KMS-11 (cell line): ENCODE data around the gene TACR1.

Experiments used
- H2AFZ ChIP-seq: fragments of 200-600 bp; sonication (generic); 2 replicates; pipeline ENCODE4 v1.6.1; 2016; ENCODE audit warnings: antibody characterized with exemption, mixed run types, low read depth
- H3K27ac ChIP-seq: fragments of 200-600 bp; sonication (generic); 2 replicates; pipeline ENCODE4 v1.6.1; 2016; ENCODE audit warnings: mild to moderate bottlenecking, mixed run types
- H3K27me3 ChIP-seq: fragments of 200-600 bp; sonication (generic); 2 replicates; pipeline ENCODE4 v1.6.1; 2017; ENCODE audit warnings: mild to moderate bottlenecking, low read depth, mixed run types, moderate library complexity; ENCODE audit not compliant: insufficient read depth
- H3K36me3 ChIP-seq: fragments of 200-600 bp; sonication (generic); 2 replicates; pipeline ENCODE4 v1.6.1; 2017; ENCODE audit warnings: mild to moderate bottlenecking, mixed run types; ENCODE audit not compliant: insufficient read depth
- H3K4me1 ChIP-seq: fragments of 200-600 bp; sonication (generic); 2 replicates; pipeline ENCODE4 v1.6.1; 2016; ENCODE audit warnings: mild to moderate bottlenecking, low read depth, mixed run types; ENCODE audit not compliant: poor library complexity, severe bottlenecking
- H3K4me2 ChIP-seq: fragments of 200-600 bp; sonication (generic); 2 replicates; pipeline ENCODE4 v1.7.0; 2016; ENCODE audit warnings: mild to moderate bottlenecking, mixed run types
- H3K4me3 ChIP-seq: fragments of 200-600 bp; sonication (generic); IDR thresholded peaks from 2 replicates; pipeline ENCODE4 v1.6.1; 2017; ENCODE audit warnings: low read depth, low read length, mixed read lengths; ENCODE audit not compliant: insufficient read depth
- H3K79me2 ChIP-seq: fragments of 200-600 bp; sonication (generic); 2 replicates; pipeline ENCODE4 v1.6.1; 2016; ENCODE audit warnings: low read depth, mixed run types; ENCODE audit not compliant: insufficient read depth
- H3K9ac ChIP-seq: fragments of 200-600 bp; sonication (generic); 2 replicates; pipeline ENCODE4 v1.6.1; 2016; ENCODE audit warnings: mild to moderate bottlenecking, mixed run types
- H4K20me1 ChIP-seq: fragments of 200-600 bp; sonication (generic); 2 replicates; pipeline ENCODE4 v1.6.1; 2016; ENCODE audit warnings: mild to moderate bottlenecking, mixed run types; ENCODE audit not compliant: insufficient read depth
- TF ChIP-seq, protein P1 (sequence below): fragments of 200-600 bp; sonication (generic); conservative IDR thresholded peaks from 2 replicates; pipeline ENCODE4 v1.6.1; 2017; ENCODE audit warnings: low read depth, mild to moderate bottlenecking, antibody characterized with exemption, low read length, moderate library complexity, mixed read lengths

Gene TACR1

GRCh38 chr2:75076088-75076487 is 123.2 kb downstream of the TACR1 start:
- no peaks in the 10 kb centered on the region for H3K36me3 ChIP-seq
- no peaks in the 10 kb centered on the region for H3K4me1 ChIP-seq
- TF ChIP-seq, protein P1, sequence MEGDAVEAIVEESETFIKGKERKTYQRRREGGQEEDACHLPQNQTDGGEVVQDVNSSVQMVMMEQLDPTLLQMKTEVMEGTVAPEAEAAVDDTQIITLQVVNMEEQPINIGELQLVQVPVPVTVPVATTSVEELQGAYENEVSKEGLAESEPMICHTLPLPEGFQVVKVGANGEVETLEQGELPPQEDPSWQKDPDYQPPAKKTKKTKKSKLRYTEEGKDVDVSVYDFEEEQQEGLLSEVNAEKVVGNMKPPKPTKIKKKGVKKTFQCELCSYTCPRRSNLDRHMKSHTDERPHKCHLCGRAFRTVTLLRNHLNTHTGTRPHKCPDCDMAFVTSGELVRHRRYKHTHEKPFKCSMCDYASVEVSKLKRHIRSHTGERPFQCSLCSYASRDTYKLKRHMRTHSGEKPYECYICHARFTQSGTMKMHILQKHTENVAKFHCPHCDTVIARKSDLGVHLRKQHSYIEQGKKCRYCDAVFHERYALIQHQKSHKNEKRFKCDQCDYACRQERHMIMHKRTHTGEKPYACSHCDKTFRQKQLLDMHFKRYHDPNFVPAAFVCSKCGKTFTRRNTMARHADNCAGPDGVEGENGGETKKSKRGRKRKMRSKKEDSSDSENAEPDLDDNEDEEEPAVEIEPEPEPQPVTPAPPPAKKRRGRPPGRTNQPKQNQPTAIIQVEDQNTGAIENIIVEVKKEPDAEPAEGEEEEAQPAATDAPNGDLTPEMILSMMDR, result no peak
- H3K9ac ChIP-seq, result no peak overlapping the region
- no peaks in the 10 kb centered on the region for H3K27me3 ChIP-seq
- H3K4me2 ChIP-seq, result no peak overlapping the region
- no peaks in the 10 kb centered on the region for H4K20me1 ChIP-seq
- no peaks in the 10 kb centered on the region for H3K79me2 ChIP-seq
- H2AFZ ChIP-seq, result no peak overlapping the region
- H3K4me3 ChIP-seq, result no peak overlapping the region
- no peak overlapping the region for H3K27ac ChIP-seq

DNA sequence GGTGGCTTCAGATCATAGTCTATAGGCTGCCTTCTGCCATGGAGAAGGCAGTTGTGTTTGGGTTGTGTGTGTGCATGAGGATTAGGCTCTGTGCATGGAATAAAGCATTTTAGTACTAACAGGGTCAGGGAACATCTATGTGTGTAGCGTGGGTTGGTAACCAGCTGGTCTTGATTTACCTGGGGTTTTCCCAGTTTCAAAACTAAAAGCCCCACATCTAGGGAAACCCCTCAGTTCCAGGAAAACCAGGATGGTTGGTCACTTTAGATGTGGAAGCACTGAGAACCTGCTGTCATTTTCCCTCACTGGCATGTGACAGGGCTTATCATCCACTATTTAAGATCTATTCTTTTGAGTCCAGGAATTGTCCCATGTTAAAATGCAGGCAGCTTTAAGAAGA is 124.6 kb downstream of the TACR1 start:
- no peaks in the 10 kb centered on the region for H3K79me2 ChIP-seq
- H3K4me3 ChIP-seq, result no peak overlapping the region
- TF ChIP-seq, protein P1, result no peak
- no peaks in the 10 kb centered on the region for H4K20me1 ChIP-seq
- no peak overlapping the region for H2AFZ ChIP-seq
- H3K4me1 ChIP-seq, result no peaks in the 10 kb centered on the region
- H3K4me2 ChIP-seq, result no peak overlapping the region
- no peak overlapping the region for H3K9ac ChIP-seq
- no peak overlapping the region for H3K27ac ChIP-seq
- no peaks in the 10 kb centered on the region for H3K27me3 ChIP-seq
- no peaks in the 10 kb centered on the region for H3K36me3 ChIP-seq

GRCh38 chr2:75074228-75074627 is 125.1 kb downstream of the TACR1 start:
- Histone ChIP-seq H4K20me1 (no peaks in the 10 kb centered on the region), H3K4me2 (no peak overlapping the region), H3K4me3 (no peak overlapping the region), H3K79me2 (no peaks in the 10 kb centered on the region), H2AFZ (no peak overlapping the region), H3K27ac (no peak overlapping the region), H3K4me1 (no peaks in the 10 kb centered on the region), H3K27me3 (no peaks in the 10 kb centered on the region), H3K36me3 (no peaks in the 10 kb centered on the region), H3K9ac (no peak overlapping the region)
- TF ChIP-seq, protein P1, result no peak

DNA sequence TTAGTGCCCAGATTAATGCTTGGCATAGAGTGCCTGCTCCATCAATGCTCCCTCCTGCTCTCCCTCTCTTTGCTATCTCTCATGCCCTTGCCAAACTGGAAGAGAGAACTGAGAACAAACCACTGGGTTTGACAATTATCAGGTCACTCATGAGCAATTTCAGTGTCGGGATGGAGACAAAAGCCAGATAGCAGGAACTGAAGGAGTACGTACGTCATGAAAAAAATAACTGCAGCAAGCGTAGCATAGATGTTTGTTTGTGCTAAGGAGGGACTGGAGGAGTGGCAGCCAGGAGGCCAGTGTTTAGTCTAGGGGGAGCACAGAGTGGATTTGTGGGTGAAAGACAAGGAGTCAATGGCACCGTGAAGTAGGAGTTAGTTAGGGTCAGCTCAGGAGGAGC is 127.6 kb downstream of the TACR1 start:
- H3K4me2 ChIP-seq, result no peak overlapping the region

More for the DNA sequence above, 127.6 kb downstream of the TACR1 start:
- no peak overlapping the region for H3K4me3 ChIP-seq
- no peak overlapping the region for H2AFZ ChIP-seq
- TF ChIP-seq, protein P1, result no peak
- H3K27me3 ChIP-seq, result no peaks in the 10 kb centered on the region
- H3K27ac ChIP-seq, result no peak overlapping the region
- no peaks in the 10 kb centered on the region for H3K4me1 ChIP-seq
- H4K20me1 ChIP-seq, result no peaks in the 10 kb centered on the region
- no peak overlapping the region for H3K9ac ChIP-seq
- no peaks in the 10 kb centered on the region for H3K36me3 ChIP-seq
- no peaks in the 10 kb centered on the region for H3K79me2 ChIP-seq
